Body of pancreas (tissue), 4 donors: ENCODE data around the gene MAEL. TPM values are rescaled to one million over a fixed set of nuclear protein-coding genes. Genes with fewer than 3 reads are reported as not detected.

ENCODE experiments used
- ATAC-seq: fragments of 150-250 bp; one replicate; pipeline ENCODE4 v1.9.1; 2016
- DNase-seq, 4 donors: peaks; one replicate each; pipeline ENCODE4 v3.0.0-alpha.2; 2019
- H3K27ac ChIP-seq, 4 donors: fragments of 200-600 bp; sonication (generic); 1 replicate in 3 of 4; 2 replicates in 1 of 4; pipeline versions ENCODE4 v1.5.1 to v1.6.1; 2016 to 2019; ENCODE audit warnings: mild to moderate bottlenecking in 1 of 4, mixed read lengths in 1 of 4, moderate library complexity in 1 of 4
- H3K27me3 ChIP-seq, 2 donors: fragments of 200-600 bp; sonication (generic); one replicate each; pipeline ENCODE4 v1.6.0; 2016; ENCODE audit warnings: mild to moderate bottlenecking in 1 of 2
- H3K36me3 ChIP-seq, 2 donors: fragments of 200-600 bp; sonication (generic); replicated peaks in 1 of 2; 2 replicates each; pipeline ENCODE4 v1.5.1; 2016; ENCODE audit warnings: low read depth in 2 of 2; ENCODE audit not compliant: insufficient read depth in 1 of 2
- H3K4me1 ChIP-seq: fragments of 200-600 bp; sonication (generic); one replicate; pipeline ENCODE4 v1.6.0; 2016
- H3K4me3 ChIP-seq, 2 donors: fragments of 200-600 bp; sonication (generic); 1 replicate in 1 of 2; 2 replicates in 1 of 2; pipeline ENCODE4 v1.5.1; 2016 to 2019
- H3K9me3 ChIP-seq, 3 donors: fragments of 200-600 bp; sonication (generic); 1 replicate in 2 of 3; 2 replicates in 1 of 3; pipeline ENCODE4 v1.5.1; 2016
- CTCF ChIP-seq, 7 experiments: fragments of 450-650 bp in 4 of 7; fragments of 200-600 bp in 3 of 7; sonication (generic) in 3 of 7; IDR thresholded peaks; one replicate each; pipeline ENCODE4 v1.5.1; 2016 to 2019; ENCODE audit warnings: antibody characterized with exemption in 7 of 7
- POLR2A ChIP-seq, 3 donors: fragments of 450-650 bp; IDR thresholded peaks; one replicate each; pipeline ENCODE4 v1.6.1; 2016; ENCODE audit warnings: antibody characterized with exemption in 3 of 3, mild to moderate bottlenecking in 2 of 3
- WGBS, 2 donors: methylation state at CpG; one replicate each; pipeline ENCODE4 v1.1.5; 2017; 5-methylcytosine and 5-hydroxymethylcytosine counted together
- intact Hi-C: fragments of 100-400 bp; cut with DNase I; formaldehyde crosslinking; loops from one replicate; pipeline ENCODE4 v1.15.1; 2023
- total RNA-seq, 2 donors: library from RNA; depleted of rRNA; stranded (reverse); fragments of >200 nt; gene quantifications; one replicate each; pipeline ENCODE4 v1.1.0, GENCODE V29; 2016

MAEL gene
- total RNA-seq, 2 donors from 2014 or later: not detected

- ATAC-seq (no peak), DNase-seq (no peak)
- no peaks in the 10 kb centered on the region for H3K4me1 ChIP-seq
- no peaks in the 10 kb centered on the region for H3K9me3 ChIP-seq
- H3K36me3 ChIP-seq: no peaks in the 10 kb centered on the region
- no peak overlapping the region for H3K4me3 ChIP-seq
- intact Hi-C loops: no loop called here
- TF ChIP-seq CTCF (IDR thresholded peaks at IDR 0.05) (no peak), POLR2A (IDR thresholded peaks at IDR 0.05) (no peak)
- no peaks in the 10 kb centered on the region for H3K27me3 ChIP-seq
- WGBS, 2 donors: 76% methylated on average over 2 of the region's 2 CpGs
- H3K27ac ChIP-seq: no peak overlapping the region
Observed at GRCh38 chr1:166956057-166956850, 32.8 kb upstream of the MAEL start.

GRCh38 chr1:166956872-166957271 lies 32.2 kb upstream of the MAEL start:
- DNase-seq (no peak), ATAC-seq (no peak)
- WGBS, 2 donors: 80 to 90% methylated on average over 2 of the region's 2 CpGs
- no peaks in the 10 kb centered on the region for H3K36me3 ChIP-seq
- H3K27ac ChIP-seq: no peak overlapping the region
- H3K4me1 ChIP-seq: no peaks in the 10 kb centered on the region
- TF ChIP-seq CTCF (IDR thresholded peaks at IDR 0.05) (no peak), POLR2A (IDR thresholded peaks at IDR 0.05) (no peak)
- no peaks in the 10 kb centered on the region for H3K9me3 ChIP-seq
- intact Hi-C loops: no loop called here
- H3K4me3 ChIP-seq: no peak overlapping the region
- H3K27me3 ChIP-seq: no peaks in the 10 kb centered on the region

- H3K4me1 ChIP-seq: no peaks in the 10 kb centered on the region
- intact Hi-C loops: no loop called here
- H3K36me3 ChIP-seq: no peaks in the 10 kb centered on the region
Observed at GRCh38 chr1:166960858-166961474, 28.1 kb upstream of the MAEL start.

GRCh38 chr1:166969074-166969677 lies 19.9 kb upstream of the MAEL start:
- no peak for DNase-seq
- H3K27me3 ChIP-seq: no peaks in the 10 kb centered on the region

More at GRCh38 chr1:166960858-166961474, 28.1 kb upstream of the MAEL start:
- Histone ChIP-seq H3K27me3 (no peaks in the 10 kb centered on the region), H3K9me3 (no peaks in the 10 kb centered on the region), H3K4me3 (no peak overlapping the region), H3K27ac (no peak overlapping the region)
- WGBS, 2 donors: 85 to 92% methylated on average over 1 of the region's 1 CpG
- ATAC-seq: no peak
- no peak for DNase-seq
- TF ChIP-seq POLR2A (IDR thresholded peaks at IDR 0.05) (no peak), CTCF (IDR thresholded peaks at IDR 0.05) (no peak)

More at GRCh38 chr1:166969074-166969677, 19.9 kb upstream of the MAEL start:
- 69 to 77% methylated on average over 5 of the region's 5 CpGs for WGBS, 2 donors
- Histone ChIP-seq H3K27ac (no peak overlapping the region), H3K36me3 (no peaks in the 10 kb centered on the region), H3K4me3 (no peak overlapping the region), H3K4me1 (no peaks in the 10 kb centered on the region), H3K9me3 (no peaks in the 10 kb centered on the region)
- intact Hi-C loops: no loop called here
- TF ChIP-seq POLR2A (IDR thresholded peaks at IDR 0.05): no peak
- no peak for TF ChIP-seq CTCF (IDR thresholded peaks at IDR 0.05)
- no peak for ATAC-seq
